GM12878 (cell line): ENCODE measurements around the gene FAM227A. TPM values are rescaled to one million over a fixed set of nuclear protein-coding genes. Genes with fewer than 3 reads are reported as not detected.
A peak's percentile ranks its signal among the peaks of the same experiment; 100 is the strongest.

Experiments used
- CBX5 ChIP-seq: sonication (generic); IDR thresholded peaks from 2 replicates; pipeline ENCODE4 v1.6.1; 2016; ENCODE audit warnings: low read depth, moderate library complexity, mild to moderate bottlenecking, inconsistent platforms
- E2F4 ChIP-seq: IDR thresholded peaks from 2 replicates; pipeline ENCODE4 v1.6.1; 2012; ENCODE audit warnings: low read depth, low read length, improper control_type of control experiment
- E4F1 ChIP-seq: fragments of 450-650 bp; IDR thresholded peaks from 2 replicates; pipeline ENCODE4 v1.6.1; 2018; ENCODE audit warnings: borderline replicate concordance, mild to moderate bottlenecking; ENCODE audit not compliant: partially characterized antibody
- GATAD2B ChIP-seq: fragments of 450-650 bp; conservative IDR thresholded peaks from 2 replicates; pipeline ENCODE4 v1.6.1; 2017; ENCODE audit warnings: low read depth, mild to moderate bottlenecking, moderate library complexity
- IRF5 ChIP-seq: fragments of 450-650 bp; IDR thresholded peaks from 2 replicates; pipeline ENCODE4 v1.6.1; 2017; ENCODE audit warnings: borderline replicate concordance
- KAT2A ChIP-seq: conservative IDR thresholded peaks from 2 replicates; pipeline ENCODE4 v1.6.1; 2011; ENCODE audit warnings: low read depth, low read length; ENCODE audit not compliant: control insufficient read depth
- MLLT1 ChIP-seq: fragments of 450-650 bp; IDR thresholded peaks from 2 replicates; pipeline ENCODE4 v1.6.1; 2016; ENCODE audit warnings: mild to moderate bottlenecking
- MXI1 ChIP-seq: fragments of 150-350 bp; IDR thresholded peaks from 2 replicates; pipeline ENCODE4 v1.6.1; 2011; ENCODE audit warnings: low read depth, mild to moderate bottlenecking, inconsistent platforms, low read length, improper control_type of control experiment
- MYB ChIP-seq: fragments of 150-350 bp; IDR thresholded peaks from 2 replicates; pipeline ENCODE4 v1.6.1; 2014; ENCODE audit warnings: mild to moderate bottlenecking, low read depth, low read length, borderline replicate concordance
- NFIC ChIP-seq: IDR thresholded peaks from 2 replicates; pipeline ENCODE4 v1.6.1; 2012; ENCODE audit warnings: low read depth, mild to moderate bottlenecking, inconsistent platforms, low read length, moderate library complexity
- NKRF ChIP-seq: fragments of 450-650 bp; conservative IDR thresholded peaks from 2 replicates; pipeline ENCODE4 v1.6.1; 2017; ENCODE audit warnings: mild to moderate bottlenecking, moderate library complexity
- STAT1 ChIP-seq: fragments of 450-650 bp; conservative IDR thresholded peaks from 2 replicates; pipeline ENCODE4 v1.6.1; 2014; ENCODE audit warnings: antibody characterized with exemption, mild to moderate bottlenecking
- YBX1 ChIP-seq: fragments of 450-650 bp; IDR thresholded peaks from 2 replicates; pipeline ENCODE4 v1.6.1; 2016; ENCODE audit warnings: antibody characterized with exemption
- ZBTB40 ChIP-seq: fragments of 450-650 bp; IDR thresholded peaks from 2 replicates; pipeline ENCODE4 v1.6.1; 2016; ENCODE audit warnings: mild to moderate bottlenecking, moderate library complexity, borderline replicate concordance
- ZNF207 ChIP-seq: fragments of 450-650 bp; IDR thresholded peaks from 2 replicates; pipeline ENCODE4 v1.6.1; 2014; ENCODE audit warnings: antibody characterized with exemption, mild to moderate bottlenecking, borderline replicate concordance
- polyA plus RNA-seq, 11 experiments: library from polyadenylated mRNA; depleted of rRNA in 4 of 11; unstranded in 6 of 11; stranded (reverse) in 5 of 11; fragments of >200 nt; fragmentation: Nextera tagmentation in 4 of 11; fragmentation: Illumina TruSeq in 1 of 11; extraction: Ambion mirVana in 4 of 11; extraction: Trizol in 1 of 11; gene quantifications; 1 replicate in 1 of 11; 2 replicates in 10 of 11; pipeline versions ENCODE4 v1.2.1 to v1.2.3, GENCODE V29; 2011 to 2016; ENCODE audit warnings: inconsistent platforms in 2 of 11, missing spikeins in 2 of 11, low read depth in 1 of 11
- total RNA-seq, 4 experiments: library from RNA; depleted of rRNA in 3 of 4; stranded (reverse); fragments of >200 nt in 3 of 4; fragmentation: Illumina TruSeq in 1 of 4; extraction: Trizol in 1 of 4; gene quantifications; 2 replicates each; pipeline versions ENCODE4 v1.2.1 to v1.2.3, GENCODE V29; 2013 to 2021

FAM227A gene
- total and polyA plus RNA-seq, 10 of the 15 experiments (the other 5 are each of a cell fraction or from before 2014, with no cell fraction given), result 0.02 to 0.59 (median 0.25) TPM

GRCh38 chr22:38656256-38657044 is at the start of gene FAM227A, which contains the start of gene CBY1 (continued):
- TF ChIP-seq IRF5, result no peak
- no peak for TF ChIP-seq KAT2A
- TF ChIP-seq ZNF207, result no peak
- TF ChIP-seq E2F4, result peak; percentile 60
- TF ChIP-seq YBX1, result no peak
- peak; percentile 46; the same call in 1 of the 2 replicates for TF ChIP-seq STAT1
- peak; percentile 36; the same call in 1 of the 2 replicates for TF ChIP-seq GATAD2B
- peak; percentile 60 for TF ChIP-seq NKRF
- peak; percentile 60; the same call in 1 of the 2 replicates for TF ChIP-seq MLLT1
- TF ChIP-seq MXI1, result peak; percentile 93
- TF ChIP-seq ZBTB40, result no peak; the same call in 1 of the 2 replicates
- TF ChIP-seq NFIC, result no peak
- TF ChIP-seq MYB, result no peak
- TF ChIP-seq CBX5, result no peak
- no peak for TF ChIP-seq E4F1
